HG03103 (cell line): Measurements from ENCODE around the gene LRRC61.

Source experiments
- ATAC-seq: cut with Tn5 transposase; IDR thresholded peaks from one replicate; pipeline ENCODE4 v1.9.1; 2021; ENCODE audit warnings: low read depth; ENCODE audit not compliant: unreplicated experiment

LRRC61 gene

DNA sequence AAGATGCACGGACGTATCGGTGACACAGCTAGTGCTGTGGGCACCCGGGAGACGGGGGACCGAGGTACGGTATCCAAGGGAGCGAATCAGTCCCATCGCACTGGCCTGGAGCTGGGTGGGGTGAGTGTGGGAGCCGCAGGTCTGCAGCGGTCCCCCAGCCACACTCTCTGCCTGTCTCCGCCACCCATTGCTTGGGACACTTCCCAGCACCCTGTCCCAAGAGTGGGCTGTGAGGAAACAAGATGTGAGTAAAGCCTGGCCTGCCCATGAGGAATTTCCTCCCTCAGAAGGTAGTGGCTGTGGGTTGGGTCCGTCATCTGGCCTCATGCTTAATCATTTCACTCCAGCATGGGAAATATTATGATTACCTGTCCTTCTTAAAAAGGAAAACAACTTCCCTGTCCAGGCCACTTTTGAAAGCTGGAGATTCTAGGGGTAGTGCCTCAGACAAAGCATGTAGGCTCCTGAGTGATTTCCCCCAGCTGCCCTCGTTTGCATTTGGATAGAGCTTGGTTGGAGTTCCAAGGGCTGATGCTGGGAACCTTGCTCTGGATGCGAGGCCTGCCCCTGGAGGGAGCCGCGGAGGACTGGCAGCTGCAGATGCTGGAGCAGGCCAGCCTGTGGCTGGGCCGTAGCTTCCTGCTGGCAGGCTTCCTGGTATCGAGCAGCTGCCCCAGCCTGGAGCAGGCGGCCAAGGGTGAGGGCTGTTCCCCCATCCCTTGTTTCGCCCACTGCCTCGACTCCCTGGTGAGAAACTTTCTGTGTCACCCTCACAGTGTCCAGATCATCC, 6.4 kb downstream of the LRRC61 start:
- ATAC-seq, result no peak

DNA sequence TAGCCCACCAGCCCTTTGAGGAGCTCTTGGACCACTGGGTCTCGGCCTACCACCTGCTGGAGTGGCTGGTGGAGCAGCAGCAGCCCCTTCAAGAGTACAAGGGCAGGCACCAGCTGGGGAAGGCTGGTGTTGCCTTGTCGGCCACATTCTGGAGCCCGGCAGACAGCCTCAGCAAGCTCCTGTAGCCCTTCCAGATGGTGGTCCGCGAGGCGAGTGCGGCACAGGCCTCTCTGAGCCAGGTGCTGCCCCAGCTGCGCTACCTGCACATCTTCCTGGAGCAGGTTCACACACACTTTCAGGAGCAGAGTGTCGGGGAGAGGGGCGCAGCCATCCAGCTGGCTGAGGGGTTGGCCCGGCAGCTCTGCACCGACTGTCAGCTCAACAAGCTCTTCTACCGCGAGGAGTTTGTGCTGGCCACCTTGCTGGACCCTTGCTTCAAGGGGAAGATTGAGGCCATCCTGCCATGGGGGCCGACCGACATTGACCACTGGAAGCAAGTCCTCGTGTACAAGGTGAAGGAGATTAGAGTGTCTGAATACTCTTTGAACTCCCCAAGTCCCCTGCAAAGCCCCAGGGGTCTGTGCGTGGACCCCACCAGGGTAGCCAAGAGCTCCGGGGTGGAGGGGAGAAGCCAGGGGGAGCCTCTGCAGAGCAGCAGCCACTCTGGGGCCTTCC, 7.2 kb downstream of the LRRC61 start:
- ATAC-seq, result no peak

DNA sequence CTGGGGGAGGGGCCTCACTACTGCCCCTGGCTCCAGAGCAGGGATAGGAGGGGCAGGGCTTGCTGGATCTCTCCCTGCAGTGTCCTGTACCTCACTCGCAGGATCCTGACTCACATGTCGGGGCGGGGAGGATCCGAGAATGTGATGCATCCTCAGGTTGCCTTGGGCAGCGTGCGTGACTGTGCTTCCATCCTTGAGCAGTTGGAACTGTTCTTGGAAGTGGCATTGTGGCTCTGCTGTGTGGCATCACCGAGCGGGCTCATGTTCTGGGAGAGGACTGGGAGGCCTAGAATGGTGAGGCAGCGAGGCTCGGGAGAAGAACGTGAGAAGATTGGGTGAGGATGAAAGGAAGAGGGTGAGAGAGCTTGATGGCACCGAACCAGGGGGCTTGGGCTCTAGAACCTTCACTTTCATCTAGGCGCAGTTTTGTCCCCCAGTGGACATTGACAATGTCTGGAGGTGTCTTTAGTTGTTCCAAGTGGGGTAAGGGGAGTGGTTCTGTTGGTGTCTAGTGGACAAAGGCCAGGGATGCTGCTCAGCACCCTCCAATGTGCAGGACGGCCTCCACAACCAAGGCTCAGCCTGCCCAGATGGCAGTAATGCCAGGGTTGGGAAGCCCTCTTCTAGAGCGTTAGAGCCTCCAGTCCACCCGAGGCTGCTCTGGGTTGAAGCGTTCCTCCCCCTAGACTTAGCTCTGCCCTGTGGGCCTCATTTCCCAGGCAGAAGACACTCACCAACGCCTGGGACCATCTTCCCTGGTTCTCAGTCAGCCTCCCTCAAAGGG, 9.9 kb downstream of the LRRC61 start:
- ATAC-seq, result no peak

DNA sequence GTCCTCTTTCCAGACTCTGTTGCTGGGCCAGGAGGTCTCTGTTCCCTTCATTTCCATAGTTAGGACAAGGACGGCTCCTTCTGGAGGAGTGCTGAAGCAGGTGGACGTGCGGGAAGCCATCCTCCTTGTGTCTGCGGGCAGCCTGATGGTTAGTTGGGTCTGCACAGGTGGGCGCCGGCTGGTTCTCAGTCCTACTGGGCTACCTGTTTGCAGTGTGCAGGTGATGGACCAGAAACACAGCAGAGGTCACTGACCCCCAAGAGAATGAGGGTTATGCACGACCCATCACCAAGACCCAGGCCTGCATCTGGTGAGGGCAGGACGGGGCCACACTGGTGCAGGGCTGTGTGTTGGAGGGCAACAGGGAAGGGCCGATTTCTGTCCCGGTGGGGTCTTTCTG, 10.5 kb downstream of the LRRC61 start:
- ATAC-seq, result no peak

DNA sequence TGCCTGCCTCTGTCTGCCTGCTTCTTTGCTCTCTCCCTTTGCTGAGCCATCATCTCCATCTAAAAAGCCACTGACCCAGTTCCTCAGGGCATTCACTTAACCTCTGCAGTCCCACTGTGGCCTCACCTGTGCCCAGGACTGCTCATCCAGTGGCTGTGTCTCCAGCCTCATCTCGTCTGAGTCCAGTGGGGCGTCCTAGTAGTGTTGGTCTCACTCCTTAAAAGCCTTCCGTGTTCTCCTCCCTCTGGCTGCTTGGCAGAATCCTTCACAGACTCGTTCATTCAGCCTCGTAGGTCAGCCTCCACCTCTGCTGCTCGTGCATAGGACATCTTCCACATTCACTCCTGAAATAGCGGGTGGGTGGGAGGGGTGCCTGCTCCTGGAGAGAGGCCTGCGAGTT, 11.0 kb downstream of the LRRC61 start:
- no peak for ATAC-seq

DNA sequence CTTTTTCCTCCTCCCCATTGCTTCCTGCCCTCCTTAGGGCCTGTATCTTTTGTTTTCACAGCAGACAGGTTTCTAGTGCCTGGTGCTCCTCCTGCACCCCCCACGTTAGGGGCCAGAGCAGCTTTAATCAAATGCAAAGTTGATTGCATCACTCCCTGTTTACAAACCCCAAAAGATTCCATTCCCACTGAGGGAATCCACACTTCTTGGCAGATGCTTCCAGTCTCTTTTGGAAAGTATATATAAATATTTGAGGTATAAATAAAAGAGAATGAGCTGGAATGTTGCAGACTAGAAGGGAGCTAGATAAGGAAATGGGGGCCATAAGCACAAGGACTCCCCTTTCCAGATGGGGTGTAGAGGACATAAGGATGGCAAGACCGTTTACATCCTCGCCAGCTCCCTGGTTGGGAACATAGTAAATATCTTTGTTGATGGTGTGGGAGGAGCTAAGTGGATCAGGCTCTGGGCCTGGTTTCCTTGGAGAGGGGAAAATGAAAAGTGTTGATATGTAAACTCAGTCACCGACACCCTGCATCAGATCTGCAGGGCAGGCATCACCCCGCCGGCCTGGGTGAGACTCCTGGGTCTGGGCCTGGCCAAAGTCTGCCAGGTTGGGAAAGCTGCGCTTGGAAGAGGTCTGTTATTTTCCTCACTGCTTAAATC, 12.1 kb downstream of the LRRC61 start:
- ATAC-seq, result no peak

DNA sequence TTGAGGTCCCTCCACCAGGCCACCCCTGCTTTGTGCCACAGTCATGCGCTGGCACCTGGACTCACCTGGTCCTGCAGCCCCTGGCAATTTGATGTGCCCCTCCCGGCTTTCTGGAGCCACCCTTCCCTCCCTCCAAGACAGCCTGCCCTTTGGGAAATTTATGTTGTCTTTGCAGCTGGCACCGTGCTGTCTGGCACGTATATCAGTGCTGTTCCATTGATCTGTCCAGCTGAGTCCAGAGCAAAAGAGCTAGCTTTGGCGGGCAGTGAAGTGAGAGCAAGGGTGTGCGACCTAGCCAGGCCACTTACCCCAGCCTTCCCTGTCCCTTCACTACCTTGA, 12.6 kb downstream of the LRRC61 start:
- no peak for ATAC-seq

DNA sequence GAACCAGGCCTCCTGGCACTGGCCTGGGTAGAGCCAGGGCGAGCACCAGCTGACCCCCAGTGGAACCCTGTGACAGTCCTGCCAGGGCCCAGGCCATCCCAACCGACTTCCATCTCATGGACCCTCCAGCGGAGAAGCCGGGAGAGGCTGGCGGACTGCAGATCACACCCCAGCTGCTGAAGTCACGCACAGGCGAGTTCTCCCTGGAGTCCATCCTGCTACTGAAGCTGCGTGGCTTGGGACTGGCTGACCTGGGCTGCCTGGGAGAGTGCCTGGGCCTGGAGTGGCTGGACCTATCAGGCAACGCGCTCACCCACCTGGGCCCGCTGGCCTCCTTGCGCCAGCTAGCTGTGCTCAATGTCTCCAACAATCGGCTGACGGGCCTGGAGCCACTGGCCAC, 13.6 kb downstream of the LRRC61 start:
- no peak for ATAC-seq

DNA sequence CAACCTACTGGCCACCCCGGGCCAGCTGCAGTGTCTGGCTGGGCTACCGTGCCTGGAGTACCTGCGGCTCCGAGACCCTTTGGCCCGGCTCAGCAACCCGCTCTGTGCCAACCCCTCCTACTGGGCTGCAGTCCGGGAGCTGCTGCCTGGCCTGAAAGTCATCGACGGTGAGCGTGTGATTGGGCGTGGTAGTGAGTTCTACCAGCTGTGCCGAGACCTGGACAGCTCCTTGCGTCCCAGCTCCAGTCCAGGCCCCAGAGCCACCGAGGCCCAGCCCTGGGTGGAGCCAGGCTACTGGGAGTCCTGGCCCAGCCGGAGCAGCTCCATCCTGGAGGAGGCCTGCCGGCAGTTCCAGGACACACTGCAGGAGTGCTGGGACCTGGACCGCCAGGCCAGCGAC, 14.0 kb downstream of the LRRC61 start:
- no peak for ATAC-seq

DNA sequence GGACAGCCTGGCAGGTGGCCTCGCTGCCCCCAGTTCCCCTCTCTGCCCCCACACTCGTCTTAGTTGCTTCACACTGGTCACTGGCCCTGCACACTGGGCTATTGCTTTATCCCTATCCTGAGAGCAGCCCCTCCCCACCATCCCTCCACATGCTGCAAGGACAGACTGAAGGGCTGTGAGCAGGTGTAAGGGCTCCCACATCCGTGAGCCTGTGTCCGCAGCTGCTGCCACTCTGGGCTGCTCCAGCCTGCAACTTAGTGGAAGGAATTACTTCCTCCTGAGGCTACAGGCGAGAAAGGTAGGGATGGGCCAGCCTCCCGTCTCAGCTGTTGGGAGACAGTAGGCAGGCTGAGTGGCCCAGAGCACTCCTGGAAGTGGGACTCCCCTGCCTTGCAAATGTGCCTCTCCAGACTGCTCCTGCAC, 14.5 kb downstream of the LRRC61 start:
- no peak for ATAC-seq

DNA sequence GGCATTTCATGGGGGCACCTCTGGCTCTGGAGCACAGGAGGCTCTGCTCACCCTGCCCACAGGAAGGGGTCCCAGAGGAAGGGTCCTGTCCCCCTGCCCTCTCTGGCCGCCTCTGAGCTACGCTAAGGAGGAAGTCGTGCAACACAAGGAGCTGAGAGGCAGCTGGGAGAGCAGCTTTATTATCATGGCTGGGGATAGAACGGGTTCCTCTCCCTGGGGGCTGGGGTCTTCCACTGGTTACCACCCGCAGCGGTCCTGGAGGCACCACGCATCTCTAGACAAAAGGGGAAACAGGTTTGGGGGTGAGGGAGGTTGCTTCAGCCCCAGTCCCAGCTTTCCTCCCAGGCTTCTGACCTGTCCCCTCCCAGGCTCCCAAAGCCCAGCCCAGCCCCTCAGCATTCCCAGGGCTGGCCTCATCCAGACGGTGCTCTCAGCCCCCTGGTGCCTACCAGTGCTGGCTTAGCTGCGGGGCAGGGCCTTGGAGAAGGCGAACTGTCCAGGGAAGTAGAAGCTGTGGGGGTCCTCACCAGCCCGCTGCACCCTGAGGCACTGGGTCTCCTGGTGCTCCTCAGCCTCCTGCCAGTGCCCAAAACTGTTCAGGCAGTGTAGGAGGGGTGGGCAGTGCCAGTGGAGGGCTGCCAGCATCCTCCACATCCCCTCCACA, 15.1 kb downstream of the LRRC61 start:
- no peak for ATAC-seq

DNA sequence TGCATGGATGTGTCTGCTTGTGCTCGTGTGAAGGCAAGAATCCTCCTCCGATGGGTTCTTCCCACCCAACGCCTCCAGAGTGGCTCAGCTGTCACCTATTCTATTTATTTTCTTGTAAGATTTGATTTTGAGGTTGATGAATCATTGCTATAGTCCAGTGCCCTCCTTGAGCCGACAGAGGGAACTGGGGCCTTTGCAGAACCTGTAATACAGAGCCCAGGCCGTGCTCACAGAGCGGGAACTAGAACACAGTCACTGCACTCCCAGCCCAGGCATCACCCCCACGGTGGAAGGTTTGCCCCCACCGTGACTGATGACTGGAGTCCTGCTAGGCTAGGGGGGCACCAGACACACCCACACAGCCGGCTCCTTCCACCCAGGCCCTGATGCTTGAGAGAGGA, 16.3 kb downstream of the LRRC61 start:
- ATAC-seq, result no peak

DNA sequence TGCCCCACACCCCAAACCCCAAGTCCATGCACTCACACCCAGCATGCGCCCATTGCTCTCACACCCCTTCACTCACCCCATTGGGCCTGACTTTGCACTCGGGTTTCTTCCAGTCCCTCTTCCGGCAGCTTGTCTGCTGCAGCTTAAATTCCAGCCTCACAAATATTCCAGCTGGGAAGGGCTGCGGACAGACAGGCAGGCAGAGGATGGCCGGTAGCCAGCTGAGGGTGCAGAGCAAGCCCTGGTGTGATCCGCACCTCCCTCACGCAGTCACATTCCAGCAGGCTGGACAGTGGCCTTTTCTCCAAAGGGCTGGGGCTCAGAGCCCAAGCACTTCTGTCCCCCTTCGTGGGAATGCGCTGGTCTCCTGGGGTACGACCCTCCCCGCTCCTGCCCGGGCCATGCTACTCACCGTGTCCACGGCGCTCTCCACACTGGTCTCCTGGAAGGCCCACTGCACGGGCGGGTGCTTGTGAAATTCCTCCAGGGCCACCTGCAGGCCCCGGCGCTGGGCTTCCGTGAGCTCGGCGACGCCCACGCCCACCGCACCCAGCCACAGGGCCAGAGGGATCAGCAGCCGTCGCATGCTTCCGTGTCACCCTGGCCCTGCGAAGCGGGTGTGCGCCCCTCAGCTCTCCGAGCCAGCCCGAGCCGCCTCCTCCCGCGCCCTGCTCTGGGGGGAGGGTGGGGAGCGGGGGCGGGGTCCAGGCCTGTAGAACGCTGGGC, 17.0 kb downstream of the LRRC61 start:
- ATAC-seq, result no peak

DNA sequence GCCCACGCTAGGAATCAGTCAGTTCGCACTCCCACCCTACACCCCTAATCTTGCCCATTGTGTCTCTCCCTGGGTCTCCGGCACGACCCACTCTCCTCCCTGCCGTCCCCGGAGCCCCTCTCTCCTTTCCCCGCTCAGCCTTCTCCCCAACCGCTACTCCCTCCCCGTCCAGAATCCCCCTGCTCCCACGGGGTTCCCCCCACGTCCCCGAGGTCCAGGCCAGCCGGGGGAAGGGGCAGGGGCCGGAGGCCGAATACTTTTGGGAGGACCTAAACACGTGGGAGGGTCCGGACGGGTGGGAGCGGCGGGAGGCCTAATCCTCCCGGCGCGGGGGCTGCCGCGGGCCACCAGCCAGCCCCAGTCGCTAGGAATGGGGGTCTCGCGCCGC, 17.7 kb downstream of the LRRC61 start:
- ATAC-seq, result no peak

DNA sequence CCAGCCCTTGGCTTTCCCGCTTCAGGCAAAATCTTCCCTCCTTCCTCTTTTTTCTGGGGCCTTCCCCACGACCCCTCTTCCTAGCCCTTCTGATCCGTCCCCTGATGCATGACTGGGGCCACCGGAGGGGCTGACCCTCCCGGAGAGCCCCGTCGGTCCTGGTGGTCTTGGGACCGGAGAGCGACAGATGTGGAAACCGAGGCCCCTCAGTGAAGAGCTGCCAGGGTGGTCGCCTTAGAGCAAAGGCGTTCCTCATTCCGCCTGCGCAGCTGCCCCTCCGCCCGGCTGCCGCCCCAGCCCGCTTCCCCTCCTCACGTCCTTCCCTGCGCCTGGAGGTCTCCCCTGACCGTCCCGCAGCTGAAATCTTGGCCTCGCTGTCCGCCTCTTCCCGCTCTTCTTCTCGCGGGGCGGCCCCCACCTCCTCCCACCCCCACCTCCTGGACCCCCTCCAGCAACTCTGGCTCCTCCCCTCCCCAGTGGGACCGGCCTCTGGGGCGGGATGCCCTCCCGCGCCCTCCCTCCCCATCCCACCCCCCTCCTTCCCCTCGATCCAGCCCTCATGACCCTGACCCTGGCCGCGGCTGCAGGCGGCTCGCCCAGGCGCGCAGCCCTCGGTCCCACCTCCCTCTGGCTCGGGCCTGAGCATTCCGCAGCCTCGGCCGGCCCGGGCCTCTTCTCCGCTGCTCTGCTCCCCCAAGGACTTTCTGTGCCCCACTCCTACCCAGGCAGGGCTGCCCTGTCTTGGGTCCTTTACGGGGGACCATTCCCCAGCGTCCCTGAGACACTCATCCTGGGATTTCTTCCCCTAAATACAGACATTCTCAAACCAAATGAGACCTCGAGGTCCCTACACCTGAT, 18.3 kb downstream of the LRRC61 start, which contains the start of gene RARRES2:
Gene RARRES2 (minus strand): TSS at position 367 of the 858 bp plus-strand sequence. CDS start 1,020 bp downstream, outside the sequence.
- no peak for ATAC-seq

DNA sequence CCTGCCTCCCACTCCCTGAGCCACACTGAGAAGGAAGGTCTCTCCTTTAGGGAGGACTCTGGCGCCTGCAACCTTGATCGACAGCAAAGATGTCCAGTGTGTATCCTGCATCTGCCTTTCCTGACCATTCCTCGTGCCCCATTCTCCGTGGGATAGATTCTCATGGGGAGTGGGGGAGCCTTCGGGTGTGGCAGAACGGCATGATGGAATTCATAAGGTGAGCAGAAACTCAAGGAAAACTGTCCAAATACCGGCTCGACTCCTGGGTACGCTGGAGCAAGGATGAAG, 18.9 kb downstream of the LRRC61 start:
- ATAC-seq, result no peak

DNA sequence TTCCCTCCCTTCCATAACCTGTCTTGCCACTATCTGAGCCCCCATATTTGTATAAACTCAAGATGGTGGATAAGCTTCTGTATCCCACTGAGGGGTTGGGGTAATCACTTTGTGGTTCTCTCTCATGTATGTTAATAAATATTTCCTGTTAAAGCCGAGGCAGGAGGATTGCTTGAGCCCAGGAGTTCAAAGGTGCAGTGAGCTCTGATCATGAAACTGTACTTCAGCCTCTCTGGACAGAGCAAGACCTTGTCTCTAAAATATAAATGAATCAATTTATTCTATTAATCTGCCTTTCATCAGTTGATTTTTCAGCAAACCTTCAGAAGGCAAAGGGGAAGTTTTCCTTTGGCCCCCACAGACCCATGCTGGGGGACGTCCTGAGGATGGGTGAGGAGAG, 20.1 kb downstream of the LRRC61 start:
- ATAC-seq, result no peak

DNA sequence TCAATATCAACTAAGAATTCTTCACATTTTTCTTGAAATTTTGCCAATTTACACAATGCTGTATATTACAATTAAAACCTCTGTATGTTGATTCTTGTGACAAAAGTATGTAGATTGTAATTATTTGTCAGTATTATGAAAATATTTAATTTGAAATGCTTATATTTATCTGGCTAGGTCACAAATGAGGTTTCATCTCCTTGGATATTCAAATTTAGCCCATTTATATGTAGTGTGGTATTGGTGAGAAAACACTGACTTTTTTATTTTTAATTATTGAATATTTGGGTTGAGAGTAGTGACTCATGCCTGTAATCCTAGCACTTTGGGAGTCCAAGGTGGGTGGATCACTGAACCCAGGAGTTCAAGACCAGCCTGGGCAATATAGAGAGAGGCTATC, 21.1 kb downstream of the LRRC61 start:
- ATAC-seq, result no peak

DNA sequence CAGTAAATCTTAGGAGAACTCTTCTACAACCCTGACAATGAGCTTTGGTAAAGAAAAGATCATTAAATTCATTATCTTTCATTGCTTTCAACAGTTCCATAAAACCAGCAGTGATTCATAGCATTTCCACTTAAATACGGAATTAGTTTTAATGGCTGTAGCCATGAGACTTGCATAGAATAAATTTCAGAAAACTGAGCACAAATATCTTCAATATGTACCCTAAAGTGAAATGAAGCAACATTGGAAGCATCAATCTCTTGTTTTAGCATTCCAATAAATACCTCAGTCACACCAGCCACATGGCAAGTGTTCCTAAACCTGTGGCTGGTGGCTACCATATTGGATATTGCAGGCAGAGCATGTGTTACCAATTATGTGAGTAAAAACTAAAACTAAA, 21.9 kb downstream of the LRRC61 start:
- ATAC-seq, result no peak
